Adipocyte (in vitro differentiated cells): ENCODE results near the gene R3HDM1.

Experiments
- DNase-seq: peaks from one replicate; pipeline ENCODE4 v3.0.0-alpha.2; 2015; ENCODE audit warnings: low read depth
- H3K27me3 ChIP-seq: replicated peaks from 2 replicates; pipeline ENCODE4 v1.7.0; 2013; ENCODE audit warnings: mild to moderate bottlenecking, low read length, moderate library complexity; ENCODE audit not compliant: control insufficient read depth, insufficient read depth
- H3K36me3 ChIP-seq: 2 replicates; pipeline ENCODE4 v1.7.0; 2013; ENCODE audit warnings: low read length, mild to moderate bottlenecking, moderate library complexity; ENCODE audit not compliant: control insufficient read depth, insufficient read depth, severe bottlenecking
- H3K4me1 ChIP-seq: 2 replicates; pipeline ENCODE4 v1.7.0; 2013; ENCODE audit warnings: mild to moderate bottlenecking, low read length, moderate library complexity; ENCODE audit not compliant: control insufficient read depth, insufficient read depth
- H3K4me3 ChIP-seq: 2 replicates; pipeline ENCODE4 v1.7.0; 2013; ENCODE audit warnings: mild to moderate bottlenecking, low read length, moderate library complexity
- H3K9ac ChIP-seq: 2 replicates; pipeline ENCODE4 v1.7.0; 2013; ENCODE audit warnings: mild to moderate bottlenecking, low read length, moderate library complexity
- H3K9me3 ChIP-seq: 2 replicates; pipeline ENCODE4 v1.7.0; 2013; ENCODE audit warnings: mild to moderate bottlenecking, low read length, moderate library complexity; ENCODE audit not compliant: control insufficient read depth

R3HDM1 gene

DNA sequence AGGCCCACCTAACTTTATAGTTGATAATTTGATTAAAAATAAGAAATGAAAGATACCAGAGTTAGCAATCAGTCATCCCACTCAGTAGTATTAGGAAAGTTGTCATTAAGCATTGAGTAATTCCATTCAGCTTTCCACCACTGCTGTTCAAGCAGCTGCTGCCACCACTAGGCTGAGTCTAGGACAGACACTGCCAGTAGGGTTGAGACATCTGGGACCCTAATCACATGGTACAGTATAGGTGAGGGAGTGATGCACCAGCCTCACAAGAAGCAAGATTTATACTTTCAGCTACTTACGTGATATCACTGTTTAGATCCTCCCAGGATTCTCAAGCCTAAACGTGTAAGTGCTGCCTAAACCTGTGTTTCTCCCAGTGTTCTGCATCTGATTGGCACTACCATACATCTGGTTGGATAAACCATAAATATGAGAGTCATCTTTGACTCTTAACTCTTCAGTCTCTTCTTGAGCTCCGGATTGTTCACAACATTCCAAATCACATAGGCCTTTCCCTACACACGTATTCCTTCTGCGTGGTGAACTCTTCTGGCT lies 213.6 kb downstream of the R3HDM1 start:
- H3K9me3 ChIP-seq, result no peaks in the 10 kb centered on the region
- peak; percentile 37 for DNase-seq
- no peak overlapping the region for H3K9ac ChIP-seq
- H3K4me3 ChIP-seq, result peak overlapping the region; percentile 91
- peaks cover 30% of the 10 kb centered on the region for H3K36me3 ChIP-seq
- no peaks in the 10 kb centered on the region for H3K27me3 ChIP-seq
- H3K4me1 ChIP-seq, result peaks cover 31% of the 10 kb centered on the region

DNA sequence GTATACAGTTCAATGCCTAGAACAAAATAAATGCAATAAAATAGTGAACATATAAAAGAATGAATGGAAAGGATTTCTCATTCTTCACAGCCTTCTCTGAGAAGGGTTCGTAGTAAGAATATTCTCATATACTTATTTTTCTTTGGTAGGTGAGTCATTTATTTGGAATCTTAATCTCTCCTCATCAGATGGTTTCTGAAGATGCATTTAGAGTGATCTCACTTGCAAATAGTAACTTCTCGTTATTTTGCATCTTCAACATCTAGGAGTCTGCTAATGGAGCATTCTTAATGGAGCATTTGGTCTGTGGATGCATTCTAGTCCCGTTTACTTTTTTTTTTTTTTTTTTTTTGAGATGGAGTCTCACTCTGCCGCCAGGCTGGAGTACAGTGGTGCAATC lies 214.3 kb downstream of the R3HDM1 start:
- peaks cover 31% of the 10 kb centered on the region for H3K4me1 ChIP-seq
- no peak overlapping the region for H3K9ac ChIP-seq
- peaks cover 34% of the 10 kb centered on the region for H3K36me3 ChIP-seq
- H3K9me3 ChIP-seq, result no peaks in the 10 kb centered on the region
- H3K27me3 ChIP-seq, result no peaks in the 10 kb centered on the region
- peak; percentile 64 for DNase-seq
- H3K4me3 ChIP-seq, result no peak overlapping the region

DNA sequence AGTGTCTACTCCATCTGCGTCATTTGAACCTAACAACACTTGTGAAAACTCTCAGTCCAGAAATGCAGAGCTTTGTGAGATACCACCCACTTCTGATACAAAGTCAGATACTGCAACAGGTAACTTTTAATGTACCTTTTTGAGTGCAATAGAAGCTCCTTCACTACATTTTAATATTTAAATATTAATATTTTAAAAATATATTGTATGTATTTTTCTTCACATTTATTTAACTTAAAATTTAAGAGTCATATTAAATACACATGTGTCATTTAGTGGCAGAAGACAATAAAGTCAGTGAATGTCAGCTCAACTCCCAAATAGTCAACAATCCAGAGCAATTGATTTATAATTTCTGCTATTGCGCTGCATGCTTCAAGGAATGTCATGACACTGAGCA lies 224.3 kb downstream of the R3HDM1 start:
- Histone ChIP-seq H3K9me3 (peaks cover 14% of the 10 kb centered on the region), H3K4me3 (no peak overlapping the region), H3K27me3 (no peaks in the 10 kb centered on the region), H3K9ac (no peak overlapping the region), H3K4me1 (no peaks in the 10 kb centered on the region), H3K36me3 (peaks cover 85% of the 10 kb centered on the region)
- no peak for DNase-seq

DNA sequence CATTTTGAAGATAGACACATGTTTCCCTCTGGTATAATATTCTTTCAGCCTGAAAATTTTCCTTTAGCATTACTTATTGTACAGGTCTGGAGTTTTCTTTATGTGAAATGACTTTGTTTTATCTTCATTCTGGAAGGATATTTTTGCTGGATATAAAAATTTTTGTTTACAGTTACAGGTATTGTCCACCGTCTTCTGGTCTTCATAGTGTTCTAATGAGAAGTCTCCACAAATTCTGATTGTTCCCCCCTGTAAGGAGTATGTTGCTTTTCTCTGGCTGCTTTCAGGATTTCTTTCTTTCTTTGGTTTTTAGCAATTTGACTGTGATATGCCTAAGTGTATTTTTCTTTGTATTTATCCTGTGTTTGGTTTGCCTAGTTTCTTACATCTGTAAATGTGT lies 225.4 kb downstream of the R3HDM1 start:
- Histone ChIP-seq H3K9ac (no peak overlapping the region), H3K36me3 (peaks cover 92% of the 10 kb centered on the region), H3K4me3 (no peak overlapping the region)

DNA sequence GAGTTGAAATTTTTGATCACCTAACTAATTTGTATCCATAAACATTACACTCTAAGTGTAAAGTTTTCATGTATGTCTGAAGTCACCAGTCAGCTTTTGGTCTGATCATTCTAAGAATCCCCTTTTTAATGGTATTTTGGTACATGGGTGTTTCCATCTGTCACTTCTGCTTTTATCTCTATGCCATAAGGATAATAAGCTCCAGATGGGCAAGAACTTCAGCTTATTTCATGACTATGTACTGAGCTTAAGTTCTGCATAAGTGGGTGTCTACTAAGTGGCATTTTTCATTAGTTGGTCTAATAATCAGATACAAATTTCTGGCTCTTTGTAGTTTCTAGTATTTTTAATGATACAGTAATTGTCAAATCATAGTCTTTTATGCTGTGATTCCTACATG lies 230.7 kb downstream of the R3HDM1 start:
- no peaks in the 10 kb centered on the region for H3K4me1 ChIP-seq
- no peak overlapping the region for H3K4me3 ChIP-seq
- peaks cover 90% of the 10 kb centered on the region for H3K36me3 ChIP-seq
- H3K9ac ChIP-seq, result no peak overlapping the region
- no peak for DNase-seq
- no peaks in the 10 kb centered on the region for H3K27me3 ChIP-seq
- H3K9me3 ChIP-seq, result peaks cover 4% of the 10 kb centered on the region

More for the DNA sequence above, 225.4 kb downstream of the R3HDM1 start:
- H3K27me3 ChIP-seq, result no peaks in the 10 kb centered on the region
- no peak for DNase-seq
- H3K4me1 ChIP-seq, result no peaks in the 10 kb centered on the region
- H3K9me3 ChIP-seq, result peaks cover 14% of the 10 kb centered on the region

GRCh38 chr2:135762530-135762929 lies 231.2 kb downstream of the R3HDM1 start:
- DNase-seq, result no peak
- H3K9ac ChIP-seq, result no peak overlapping the region
- no peaks in the 10 kb centered on the region for H3K27me3 ChIP-seq
- peaks cover 90% of the 10 kb centered on the region for H3K36me3 ChIP-seq
- H3K4me3 ChIP-seq, result no peak overlapping the region
- H3K9me3 ChIP-seq, result no peaks in the 10 kb centered on the region
- H3K4me1 ChIP-seq, result no peaks in the 10 kb centered on the region

DNA sequence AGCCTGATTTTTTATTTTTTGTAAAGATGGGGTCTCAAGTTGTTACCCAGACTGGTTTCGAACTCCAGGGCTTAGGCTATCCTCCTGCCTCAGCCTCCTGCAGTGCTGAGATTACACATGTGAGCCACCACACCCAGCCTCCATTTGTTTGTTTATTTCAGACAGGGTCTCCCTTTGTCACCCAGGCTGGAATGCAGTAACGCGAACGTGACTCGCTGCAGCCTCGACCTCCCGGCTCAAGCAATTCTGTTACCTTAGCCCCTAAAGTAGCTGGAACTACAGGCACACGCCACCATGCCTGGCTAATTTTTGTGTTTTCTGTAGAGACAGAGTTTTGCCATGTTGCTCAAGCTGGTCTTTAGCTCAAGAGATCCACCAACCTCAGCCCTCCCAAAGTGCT lies 237.6 kb downstream of the R3HDM1 start:
- no peak overlapping the region for H3K9ac ChIP-seq
- H3K9me3 ChIP-seq, result no peaks in the 10 kb centered on the region
- H3K4me1 ChIP-seq, result no peaks in the 10 kb centered on the region
- H3K4me3 ChIP-seq, result no peak overlapping the region
- no peak for DNase-seq
- H3K36me3 ChIP-seq, result peaks cover 93% of the 10 kb centered on the region
- H3K27me3 ChIP-seq, result no peaks in the 10 kb centered on the region

- DNase-seq, result no peak
- H3K36me3 ChIP-seq, result peaks cover 87% of the 10 kb centered on the region
- H3K27me3 ChIP-seq, result no peaks in the 10 kb centered on the region
- no peak overlapping the region for H3K9ac ChIP-seq
- H3K4me3 ChIP-seq, result no peak overlapping the region
- no peaks in the 10 kb centered on the region for H3K9me3 ChIP-seq
- peaks cover 16% of the 10 kb centered on the region for H3K4me1 ChIP-seq
Observed at GRCh38 chr2:135773319-135773718, 242.0 kb downstream of the R3HDM1 start.

DNA sequence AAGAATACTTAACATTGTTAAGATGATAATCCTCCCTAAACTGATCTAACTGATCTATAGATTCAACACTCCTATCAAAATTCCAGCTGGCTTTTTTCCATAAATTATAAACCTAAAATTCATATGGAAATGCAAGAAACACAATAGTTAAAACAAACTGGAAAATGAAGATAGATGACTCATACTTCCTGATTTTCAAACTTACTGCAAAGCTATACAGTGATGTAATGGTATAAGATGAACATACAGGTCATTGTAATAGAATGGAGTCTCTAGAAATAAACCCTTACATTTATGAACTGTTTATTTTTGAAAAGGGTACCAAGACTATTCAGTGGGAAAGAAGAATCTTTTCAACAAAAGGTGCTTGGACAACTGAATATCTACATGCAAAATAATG lies 242.6 kb downstream of the R3HDM1 start:
- no peaks in the 10 kb centered on the region for H3K27me3 ChIP-seq
- no peaks in the 10 kb centered on the region for H3K9me3 ChIP-seq
- H3K9ac ChIP-seq, result no peak overlapping the region
- H3K36me3 ChIP-seq, result peaks cover 87% of the 10 kb centered on the region
- peaks cover 16% of the 10 kb centered on the region for H3K4me1 ChIP-seq
- H3K4me3 ChIP-seq, result no peak overlapping the region
- DNase-seq, result peak; percentile 39
